Endothelial cell of umbilical vein (primary cell): ENCODE data around the gene CD1E.

Source experiments
- EZH2 ChIP-seq: IDR thresholded peaks from 2 replicates; pipeline ENCODE4 v1.6.1; 2012; ENCODE audit warnings: borderline replicate concordance, low read depth, mild to moderate bottlenecking, moderate library complexity, low read length, inconsistent platforms; ENCODE audit not compliant: severe bottlenecking
- FOS ChIP-seq: IDR thresholded peaks from 2 replicates; pipeline ENCODE4 v1.6.1; 2011; ENCODE audit warnings: mild to moderate bottlenecking, low read length, moderate library complexity, borderline replicate concordance; ENCODE audit not compliant: insufficient read depth
- JUN ChIP-seq: IDR thresholded peaks from 2 replicates; pipeline ENCODE4 v1.6.1; 2011; ENCODE audit warnings: borderline replicate concordance, low read depth; ENCODE audit not compliant: insufficient read length, insufficient read depth
- POLR2A ChIP-seq: IDR thresholded peaks from 2 replicates; pipeline ENCODE4 v1.6.1; 2012; ENCODE audit warnings: low read depth, mild to moderate bottlenecking, control low read depth, low read length
- POLR2AphosphoS5 ChIP-seq: IDR thresholded peaks from 2 replicates; pipeline ENCODE4 v1.6.1; 2012; ENCODE audit warnings: low read depth, mild to moderate bottlenecking, control low read depth, low read length, moderate library complexity; ENCODE audit not compliant: insufficient read depth
- TF ChIP-seq, protein P1 (sequence below), 2 donors: IDR thresholded peaks; 1 replicate in 1 of 2; 2 replicates in 1 of 2; pipeline ENCODE4 v1.5.1; 2011; ENCODE audit warnings: low read length in 2 of 2, mild to moderate bottlenecking in 2 of 2, moderate library complexity in 2 of 2, control low read depth in 1 of 2, inconsistent platforms in 1 of 2, low read depth in 1 of 2; ENCODE audit not compliant: insufficient read depth in 1 of 2; ENCODE audit errors: extremely low read depth in 1 of 2
- TF ChIP-seq, protein P2 (sequence below): IDR thresholded peaks from 2 replicates; pipeline ENCODE4 v1.6.1; 2011; ENCODE audit not compliant: insufficient read depth, insufficient read length

DNA sequence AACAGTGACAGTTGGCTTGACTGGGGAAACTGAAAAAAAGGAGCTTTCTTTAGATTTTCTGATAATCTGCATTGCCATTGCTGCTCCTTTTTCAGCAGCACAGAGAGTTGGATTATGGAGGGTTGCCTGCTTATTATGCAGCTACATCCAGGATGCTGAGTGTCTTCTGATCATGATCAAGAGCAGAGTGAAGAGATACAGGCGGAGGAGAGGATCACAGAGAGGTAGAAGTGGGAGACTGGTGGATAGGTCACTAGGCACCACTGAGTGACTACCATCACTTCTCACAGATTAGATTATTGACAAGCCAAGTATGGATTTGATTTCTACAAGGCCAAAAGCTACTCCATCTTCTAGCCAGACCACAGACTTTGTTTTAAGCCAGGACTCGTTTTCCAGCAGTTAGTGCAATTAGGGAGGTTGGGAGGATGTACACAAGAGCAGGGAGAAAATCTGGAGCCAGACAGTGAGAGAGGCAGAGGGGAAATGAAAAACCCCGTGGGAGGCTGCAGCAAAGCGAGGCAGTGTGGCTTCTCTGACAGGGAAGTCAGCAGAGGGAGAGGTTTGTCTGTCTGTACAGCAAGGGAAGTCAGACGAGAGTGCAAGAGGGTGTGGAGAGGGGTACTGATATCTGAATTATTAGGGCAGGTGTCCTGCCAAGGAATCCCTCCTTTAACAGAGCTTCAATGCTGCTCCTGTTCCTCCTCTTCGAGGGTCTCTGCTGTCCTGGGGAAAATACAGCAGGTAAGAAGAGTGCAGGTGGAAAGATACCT lies at the start of gene CD1E:
- TF ChIP-seq, protein P1, sequence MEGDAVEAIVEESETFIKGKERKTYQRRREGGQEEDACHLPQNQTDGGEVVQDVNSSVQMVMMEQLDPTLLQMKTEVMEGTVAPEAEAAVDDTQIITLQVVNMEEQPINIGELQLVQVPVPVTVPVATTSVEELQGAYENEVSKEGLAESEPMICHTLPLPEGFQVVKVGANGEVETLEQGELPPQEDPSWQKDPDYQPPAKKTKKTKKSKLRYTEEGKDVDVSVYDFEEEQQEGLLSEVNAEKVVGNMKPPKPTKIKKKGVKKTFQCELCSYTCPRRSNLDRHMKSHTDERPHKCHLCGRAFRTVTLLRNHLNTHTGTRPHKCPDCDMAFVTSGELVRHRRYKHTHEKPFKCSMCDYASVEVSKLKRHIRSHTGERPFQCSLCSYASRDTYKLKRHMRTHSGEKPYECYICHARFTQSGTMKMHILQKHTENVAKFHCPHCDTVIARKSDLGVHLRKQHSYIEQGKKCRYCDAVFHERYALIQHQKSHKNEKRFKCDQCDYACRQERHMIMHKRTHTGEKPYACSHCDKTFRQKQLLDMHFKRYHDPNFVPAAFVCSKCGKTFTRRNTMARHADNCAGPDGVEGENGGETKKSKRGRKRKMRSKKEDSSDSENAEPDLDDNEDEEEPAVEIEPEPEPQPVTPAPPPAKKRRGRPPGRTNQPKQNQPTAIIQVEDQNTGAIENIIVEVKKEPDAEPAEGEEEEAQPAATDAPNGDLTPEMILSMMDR (IDR thresholded peaks at IDR 0.05; ENCODE audit: extremely low read depth in 1 of 2, insufficient read depth in 1 of 2, low read depth in 1 of 2, low read length in 2 of 2), result no peak
- no peak for TF ChIP-seq POLR2A
- no peak for TF ChIP-seq EZH2
- no peak for TF ChIP-seq POLR2AphosphoS5
- TF ChIP-seq, protein P2, sequence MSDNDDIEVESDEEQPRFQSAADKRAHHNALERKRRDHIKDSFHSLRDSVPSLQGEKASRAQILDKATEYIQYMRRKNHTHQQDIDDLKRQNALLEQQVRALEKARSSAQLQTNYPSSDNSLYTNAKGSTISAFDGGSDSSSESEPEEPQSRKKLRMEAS, result no peak
- TF ChIP-seq JUN, result no peak
- TF ChIP-seq FOS, result no peak
